Measurements from ENCODE around the gene TMEM141.

The TMEM141 gene

GRCh38 chr9:136790640-136791515, at the start of gene TMEM141:
TMEM141 (plus strand) TSS chr9:136791344; CDS start chr9:136791371, 27 bp downstream.
- peak; percentile 100 for DNase-seq

- no peak for DNase-seq
Observed at GRCh38 chr9:136741883-136742571, 49.1 kb upstream of the TMEM141 start.

GRCh38 chr9:136742591-136743391, 48.4 kb upstream of the TMEM141 start, which contains the start of gene LCN10:
LCN10 (minus strand) TSS chr9:136742940; CDS start chr9:136742903, 37 bp downstream.
- DNase-seq, result no peak

- DNase-seq, result no peak
Observed at GRCh38 chr9:136743639-136744211, 47.4 kb upstream of the TMEM141 start.

GRCh38 chr9:136744773-136745172, 46.4 kb upstream of the TMEM141 start:
- DNase-seq, result no peak

- DNase-seq, result no peak
Observed at GRCh38 chr9:136745389-136746154, 45.6 kb upstream of the TMEM141 start.

GRCh38 chr9:136746155-136746490, 45.0 kb upstream of the TMEM141 start:
- DNase-seq, result no peak

GRCh38 chr9:136746621-136747020, 44.5 kb upstream of the TMEM141 start:
- no peak for DNase-seq

GRCh38 chr9:136747161-136748060, 43.7 kb upstream of the TMEM141 start:
- no peak for DNase-seq

- DNase-seq, result no peak
Observed at GRCh38 chr9:136748201-136748600, 42.9 kb upstream of the TMEM141 start, which contains the start of gene LCN6. LCN6 (minus strand) TSS chr9:136748525; CDS start chr9:136748483, 42 bp downstream.

- DNase-seq, result no peak
Observed at GRCh38 chr9:136748666-136749611, 42.2 kb upstream of the TMEM141 start.

- DNase-seq, result no peak
Observed at GRCh38 chr9:136750526-136750925, 40.6 kb upstream of the TMEM141 start.

- DNase-seq, result no peak
Observed at GRCh38 chr9:136751244-136751643, 39.9 kb upstream of the TMEM141 start.

- DNase-seq, result no peak
Observed at GRCh38 chr9:136751814-136752213, 39.3 kb upstream of the TMEM141 start.

- DNase-seq, result no peak
Observed at GRCh38 chr9:136753371-136754058, 37.6 kb upstream of the TMEM141 start.

- DNase-seq, result no peak
Observed at GRCh38 chr9:136754059-136754572, 37.0 kb upstream of the TMEM141 start.

GRCh38 chr9:136754626-136755301, 36.4 kb upstream of the TMEM141 start:
- DNase-seq, result no peak

Measured in activated gamma-delta T cell treated with Interleukin-2 at 50 U/mL for 16 hours (primary cell).